ENCODE results near the gene COQ2. TPM values are rescaled to one million over a fixed set of nuclear protein-coding genes. Genes with fewer than 3 reads are reported as not detected.
"Not testable (repeated sequence)": the region's sequence is repeated elsewhere in the genome, so short reads cannot be mapped to it uniquely, and the experiment has no call there.

The COQ2 gene
- total and polyA plus RNA-seq, 2 donors (not counting 1 experiment from before 2014, with no cell fraction given): 16.7 to 26.4 TPM

GRCh38 chr4:83297548-83298260 lies 13.1 kb upstream of the COQ2 start:
- no peak overlapping the region for H3K9ac ChIP-seq (ENCODE audit: insufficient read depth, low read length)
- no peaks in the 10 kb centered on the region for H3K4me1 ChIP-seq (ENCODE audit: control insufficient read depth, extremely low read depth, insufficient read depth, low read length)
- no peaks in the 10 kb centered on the region for H4K20me1 ChIP-seq (ENCODE audit: control insufficient read depth, extremely low read depth, insufficient read depth, low read length)
- no peak overlapping the region for H3K4me3 ChIP-seq (replicated peaks in 1 of 4; ENCODE audit: control extremely low read depth in 1 of 4, insufficient read depth in 1 of 4, low read depth in 3 of 4, low read length in 4 of 4)
- no peaks in the 10 kb centered on the region for H3K27me3 ChIP-seq (ENCODE audit: control insufficient read depth, insufficient read depth, low read length)
- no peak overlapping the region for H3K27ac ChIP-seq (ENCODE audit: insufficient read depth, low read length)
- no peak overlapping the region for H2AFZ ChIP-seq (ENCODE audit: low read length)
- H3K9me3 ChIP-seq (ENCODE audit: control insufficient read depth, insufficient read depth, low read depth, low read length): no peaks in the 10 kb centered on the region
- no peaks in the 10 kb centered on the region for H3K79me2 ChIP-seq (ENCODE audit: control insufficient read depth, insufficient read depth, low read length)
- TF ChIP-seq CTCF (conservative IDR thresholded peaks at IDR 0.05 in 1 of 2, IDR thresholded peaks at IDR 0.05 in 1 of 2; ENCODE audit: low read depth in 1 of 2, low read length in 2 of 2): no peak
- no peak for TF ChIP-seq EZH2 (IDR thresholded peaks at IDR 0.05; ENCODE audit: low read length, missing control alignments)
- H3K36me3 ChIP-seq (ENCODE audit: control insufficient read depth, insufficient read depth, low read length): no peaks in the 10 kb centered on the region
- no peak overlapping the region for H3K4me2 ChIP-seq (ENCODE audit: extremely low read depth, insufficient read depth, low read length)
- no peak for DNase-seq (ENCODE audit: low read depth in 2 of 2)

DNA sequence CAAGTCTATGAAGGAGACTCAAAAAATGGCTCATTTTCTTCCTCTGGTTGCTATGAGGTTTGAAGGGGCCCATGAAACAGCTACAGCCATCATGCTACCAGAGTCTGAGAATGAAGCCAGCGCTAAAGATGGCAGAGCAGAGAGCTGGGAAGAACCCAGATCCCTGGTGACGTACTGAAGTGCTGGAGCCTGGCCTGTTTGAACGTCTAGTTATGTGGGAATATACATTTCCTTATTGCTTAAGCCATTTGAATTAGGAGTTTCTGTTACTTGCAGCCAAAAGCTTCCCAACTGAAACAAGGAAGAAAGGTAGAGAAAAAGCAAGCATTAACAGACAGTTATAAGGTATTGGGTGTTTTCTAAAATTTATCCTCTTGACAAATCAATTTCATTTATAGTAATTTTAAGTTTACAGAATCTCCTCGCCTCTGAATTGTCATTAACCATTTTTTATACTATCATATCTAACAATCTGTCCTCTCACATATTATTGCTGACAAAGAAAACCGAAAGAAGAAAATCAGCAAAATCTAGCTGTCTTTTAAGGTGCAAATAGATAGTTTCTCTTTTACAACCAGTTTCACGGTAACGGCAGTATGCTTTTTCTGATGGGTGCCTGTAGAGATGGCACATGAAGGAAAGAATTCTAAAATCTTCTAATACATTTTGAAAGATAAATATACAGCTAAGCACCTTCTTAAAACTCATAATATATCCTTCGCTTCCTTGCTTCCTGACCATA lies 8.9 kb upstream of the COQ2 start:
- Histone ChIP-seq H4K20me1 (ENCODE audit: control insufficient read depth, extremely low read depth, insufficient read depth, low read length) (no peaks in the 10 kb centered on the region), H3K4me3 (replicated peaks in 1 of 4; ENCODE audit: control extremely low read depth in 1 of 4, insufficient read depth in 1 of 4, low read depth in 3 of 4, low read length in 4 of 4) (no peak overlapping the region), H3K27me3 (ENCODE audit: control insufficient read depth, insufficient read depth, low read length) (peaks cover 3% of the 10 kb centered on the region), H3K9me3 (ENCODE audit: control insufficient read depth, insufficient read depth, low read depth, low read length) (no peaks in the 10 kb centered on the region), H3K4me1 (ENCODE audit: control insufficient read depth, extremely low read depth, insufficient read depth, low read length) (no peaks in the 10 kb centered on the region), H3K9ac (ENCODE audit: insufficient read depth, low read length) (no peak overlapping the region), H3K36me3 (ENCODE audit: control insufficient read depth, insufficient read depth, low read length) (no peaks in the 10 kb centered on the region), H3K79me2 (ENCODE audit: control insufficient read depth, insufficient read depth, low read length) (no peaks in the 10 kb centered on the region), H2AFZ (ENCODE audit: low read length) (no peak overlapping the region), H3K4me2 (ENCODE audit: extremely low read depth, insufficient read depth, low read length) (no peak overlapping the region), H3K27ac (ENCODE audit: insufficient read depth, low read length) (no peak overlapping the region)
- TF ChIP-seq CTCF (conservative IDR thresholded peaks at IDR 0.05 in 1 of 2, IDR thresholded peaks at IDR 0.05 in 1 of 2; ENCODE audit: low read depth in 1 of 2, low read length in 2 of 2) (no peak), EZH2 (IDR thresholded peaks at IDR 0.05; ENCODE audit: low read length, missing control alignments) (no peak)
- DNase-seq (ENCODE audit: low read depth in 2 of 2): no peak

GRCh38 chr4:83290059-83290774 lies 5.6 kb upstream of the COQ2 start:
- H3K79me2 ChIP-seq (ENCODE audit: control insufficient read depth, insufficient read depth, low read length); H3K4me3 ChIP-seq (replicated peaks in 1 of 4; ENCODE audit: control extremely low read depth in 1 of 4, insufficient read depth in 1 of 4, low read depth in 3 of 4, low read length in 4 of 4); H3K36me3 ChIP-seq (ENCODE audit: control insufficient read depth, insufficient read depth, low read length); H3K4me2 ChIP-seq (ENCODE audit: extremely low read depth, insufficient read depth, low read length); H3K27me3 ChIP-seq (ENCODE audit: control insufficient read depth, insufficient read depth, low read length); H2AFZ ChIP-seq (ENCODE audit: low read length); H4K20me1 ChIP-seq (ENCODE audit: control insufficient read depth, extremely low read depth, insufficient read depth, low read length); H3K9ac ChIP-seq (ENCODE audit: insufficient read depth, low read length); H3K4me1 ChIP-seq (ENCODE audit: control insufficient read depth, extremely low read depth, insufficient read depth, low read length); H3K27ac ChIP-seq (ENCODE audit: insufficient read depth, low read length); DNase-seq (ENCODE audit: low read depth in 2 of 2); H3K9me3 ChIP-seq (ENCODE audit: control insufficient read depth, insufficient read depth, low read depth, low read length): not testable (repeated sequence)

DNA sequence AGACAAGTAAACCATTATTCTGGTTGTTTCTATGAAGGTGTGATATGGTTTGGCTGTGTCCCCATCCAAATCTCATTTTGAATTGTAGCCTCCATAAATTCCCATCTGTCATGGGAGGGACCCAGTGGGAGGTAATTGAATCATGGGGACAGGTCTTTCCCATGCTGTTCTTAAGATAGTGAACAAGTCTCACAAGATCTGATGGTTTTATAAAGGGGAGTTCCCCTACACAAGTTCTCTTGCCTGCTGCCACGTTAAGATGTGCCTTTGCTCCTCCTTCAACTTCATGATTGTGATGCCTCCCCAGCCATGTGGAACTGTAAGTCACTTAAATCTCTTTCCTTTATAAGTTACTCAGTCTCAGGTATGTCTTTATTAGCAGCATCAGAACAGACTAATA lies 3.8 kb upstream of the COQ2 start:
- not testable (repeated sequence) for H2AFZ ChIP-seq (ENCODE audit: low read length); H3K79me2 ChIP-seq (ENCODE audit: control insufficient read depth, insufficient read depth, low read length); H3K9me3 ChIP-seq (ENCODE audit: control insufficient read depth, insufficient read depth, low read depth, low read length); H3K27ac ChIP-seq (ENCODE audit: insufficient read depth, low read length); H3K4me3 ChIP-seq (replicated peaks in 1 of 4; ENCODE audit: control extremely low read depth in 1 of 4, insufficient read depth in 1 of 4, low read depth in 3 of 4, low read length in 4 of 4); H3K36me3 ChIP-seq (ENCODE audit: control insufficient read depth, insufficient read depth, low read length); H3K4me2 ChIP-seq (ENCODE audit: extremely low read depth, insufficient read depth, low read length); H3K27me3 ChIP-seq (ENCODE audit: control insufficient read depth, insufficient read depth, low read length); H4K20me1 ChIP-seq (ENCODE audit: control insufficient read depth, extremely low read depth, insufficient read depth, low read length); H3K4me1 ChIP-seq (ENCODE audit: control insufficient read depth, extremely low read depth, insufficient read depth, low read length); DNase-seq (ENCODE audit: low read depth in 2 of 2); H3K9ac ChIP-seq (ENCODE audit: insufficient read depth, low read length)
